ENCODE measurements around the gene DNAAF5.

Gene DNAAF5

GRCh38 chr7:826230-826917 is 99.9 kb downstream of the DNAAF5 start:
- TF ChIP-seq CTCF (IDR thresholded peaks at IDR 0.05; ENCODE audit: control insufficient read depth, insufficient read depth, low read depth, low read length, missing control alignments) = no peak
- DNase-seq (ENCODE audit: low read depth) = no peak
- H3K4me3 ChIP-seq (ENCODE audit: control insufficient read depth, low read depth, low read length) = no peak overlapping the region

DNA sequence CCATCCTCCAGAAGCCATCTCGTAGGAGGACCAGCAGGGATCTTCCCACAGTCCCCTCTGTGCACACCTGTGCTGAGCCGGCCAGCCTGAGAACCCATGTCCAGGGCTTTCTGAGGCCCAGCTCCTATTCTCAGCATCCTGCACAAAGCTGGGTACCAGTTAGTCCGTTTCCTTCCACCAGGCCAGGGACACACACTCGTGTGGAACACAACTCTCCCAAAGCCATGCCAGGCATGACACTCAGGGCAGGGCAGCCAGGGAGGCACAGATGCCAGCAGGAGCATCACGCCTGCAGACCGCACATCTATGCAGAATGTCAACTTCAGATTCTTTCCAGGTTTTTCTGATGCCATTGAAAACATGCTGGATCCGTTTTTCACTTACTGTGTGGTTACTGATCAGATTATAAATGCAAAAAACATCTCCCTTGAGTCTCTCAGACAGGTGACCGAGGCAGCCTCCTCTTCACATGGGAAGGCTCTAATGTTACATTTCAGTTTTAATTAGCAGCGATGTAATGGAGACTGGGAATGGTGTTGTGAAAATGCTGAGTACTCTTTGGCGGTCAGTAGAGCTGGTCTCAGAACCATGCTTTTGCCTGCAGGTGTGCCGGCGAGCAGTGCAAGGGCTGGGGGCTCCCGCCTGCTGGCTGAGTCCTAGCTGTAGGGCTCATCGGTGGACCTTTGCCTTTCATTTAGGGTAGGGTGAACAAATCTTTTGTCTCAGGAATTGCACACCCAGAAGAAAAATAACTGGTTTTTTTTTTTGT is 102.5 kb downstream of the DNAAF5 start:
- no peak for DNase-seq (ENCODE audit: low read depth)
- TF ChIP-seq CTCF (IDR thresholded peaks at IDR 0.05; ENCODE audit: control insufficient read depth, insufficient read depth, low read depth, low read length, missing control alignments) = no peak

GRCh38 chr7:830069-830468 is 103.6 kb downstream of the DNAAF5 start:
- no peak for DNase-seq (ENCODE audit: low read depth)
- H3K4me3 ChIP-seq (ENCODE audit: control insufficient read depth, low read depth, low read length) = no peak overlapping the region
- no peak for TF ChIP-seq CTCF (IDR thresholded peaks at IDR 0.05; ENCODE audit: control insufficient read depth, insufficient read depth, low read depth, low read length, missing control alignments)

More for the DNA sequence above, 102.5 kb downstream of the DNAAF5 start:
- no peak overlapping the region for H3K4me3 ChIP-seq (ENCODE audit: control insufficient read depth, low read depth, low read length)

GRCh38 chr7:831596-832166 is 105.2 kb downstream of the DNAAF5 start:
- peak overlapping the region; percentile 17 for H3K4me3 ChIP-seq (ENCODE audit: control insufficient read depth, low read depth, low read length)
- peak; percentile 82 for DNase-seq (ENCODE audit: low read depth)
- no peak for TF ChIP-seq CTCF (IDR thresholded peaks at IDR 0.05; ENCODE audit: control insufficient read depth, insufficient read depth, low read depth, low read length, missing control alignments)

DNA sequence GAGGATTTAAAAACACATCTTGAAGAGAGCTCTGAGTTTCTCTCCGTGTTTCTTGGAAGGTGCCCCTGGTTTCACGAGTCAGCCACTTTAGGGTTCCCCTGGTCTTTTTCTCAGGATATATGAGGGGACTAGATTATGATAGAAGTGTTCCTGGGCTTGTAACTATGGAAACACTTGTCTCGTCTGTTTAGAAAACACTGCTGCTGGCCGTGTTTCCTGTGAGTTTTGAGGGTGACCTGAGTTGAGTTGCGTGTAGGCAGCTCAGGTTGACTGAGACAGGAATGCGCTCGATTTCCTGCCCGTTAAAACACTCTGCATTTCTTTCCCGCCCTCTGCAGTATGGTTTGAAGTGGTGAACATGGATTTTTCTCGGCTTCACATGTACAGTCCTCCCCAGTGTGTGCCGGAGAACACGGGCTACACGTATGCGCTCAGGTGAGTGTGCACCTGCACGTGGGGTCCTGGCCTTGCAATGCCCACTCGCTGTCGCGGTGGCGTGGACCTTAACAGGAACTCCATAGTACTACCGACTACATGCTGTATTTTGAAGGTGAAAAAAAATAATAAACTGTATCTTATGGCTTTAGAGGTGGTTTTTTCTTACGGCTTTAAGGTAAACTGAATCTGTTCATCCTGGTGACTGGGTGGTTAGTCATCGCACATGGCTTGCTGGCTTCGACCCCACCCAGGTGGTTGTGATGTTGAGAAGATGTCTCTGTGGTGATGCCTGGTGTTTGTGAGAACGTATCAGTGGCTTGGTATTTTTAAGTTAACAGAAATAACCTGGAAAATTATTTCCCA is 105.9 kb downstream of the DNAAF5 start, which contains the start of gene SUN1:
Gene SUN1, plus strand, starts transcription at position 310 of the 801 bp plus-strand sequence. Its CDS starts 49 bp downstream, at position 359.
- no peak for TF ChIP-seq CTCF (IDR thresholded peaks at IDR 0.05; ENCODE audit: control insufficient read depth, insufficient read depth, low read depth, low read length, missing control alignments)
- peak; percentile 39 for DNase-seq (ENCODE audit: low read depth)
- peak within 1 kb of the TSS; percentile 17 for H3K4me3 ChIP-seq (ENCODE audit: control insufficient read depth, low read depth, low read length)

DNA sequence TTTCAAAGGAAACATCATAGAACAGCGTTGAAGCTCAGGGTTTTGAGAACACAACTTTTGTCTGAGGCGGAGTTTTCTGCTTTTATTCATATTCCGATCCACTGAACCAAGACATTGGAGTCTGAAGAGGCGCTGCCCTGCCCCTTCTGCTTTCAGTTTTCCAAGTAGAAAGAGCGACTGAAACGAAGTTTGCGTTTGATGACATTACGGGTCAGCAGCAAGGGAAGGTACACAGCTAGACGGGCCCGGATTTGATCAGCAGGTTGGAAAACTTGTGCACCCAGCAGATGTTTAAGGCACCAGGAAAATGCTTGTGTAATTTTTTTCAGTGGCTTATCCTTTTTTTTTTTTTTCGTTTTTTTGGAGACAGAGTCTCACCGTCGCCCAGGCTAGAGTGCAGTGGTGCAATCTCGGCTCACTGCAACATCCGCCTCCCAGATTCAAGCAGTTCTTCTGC is 106.5 kb downstream of the DNAAF5 start:
- H3K4me3 ChIP-seq (ENCODE audit: control insufficient read depth, low read depth, low read length) = no peak overlapping the region
- TF ChIP-seq CTCF (IDR thresholded peaks at IDR 0.05; ENCODE audit: control insufficient read depth, insufficient read depth, low read depth, low read length, missing control alignments) = no peak

More for the DNA sequence above, 106.5 kb downstream of the DNAAF5 start:
- DNase-seq (ENCODE audit: low read depth) = no peak
